ENCODE results near the gene SWAP70.

- TF ChIP-seq EZH2phosphoT487 (conservative IDR thresholded peaks at IDR 0.05; ENCODE audit: low read length) = no peak
- TF ChIP-seq CTCF (IDR thresholded peaks at IDR 0.05; ENCODE audit: insufficient read depth, low read length, poor library complexity, severe bottlenecking) = no peak
Measured at GRCh38 chr11:9776203-9776602, 112.3 kb downstream of the SWAP70 start.
